Activated naive CD8-positive, alpha-beta T cell treated with anti-CD3 and anti-CD28 coated beads, Interleukin-2, amount 10 ng/mL, durations not matched to agents 7 days and 5 days (primary cell): Measurements from ENCODE around the gene SERPINB1. TPM values are rescaled to one million over a fixed set of nuclear protein-coding genes. Genes with fewer than 3 reads are reported as not detected.

Source experiments
- ATAC-seq: fragments of 150-1000 bp; cut with Tn5 transposase; one replicate; pipeline ENCODE4 v1.10.0; 2021; ENCODE audit warnings: low read depth, moderate library complexity
- POLR2A ChIA-PET: fragments of 350-600 bp; sonication (Branson Sonifier 250); formaldehyde crosslinking; loops from one replicate; lab custom pipeline; 2021; ENCODE audit warnings: antibody characterized with exemption; lab: Charles Lee
- DNase-seq: peaks from one replicate; pipeline ENCODE4 v3.0.0; 2021
- H3K27ac Mint-ChIP-seq: one replicate; pipeline ENCODE4 v1.8.0; 2022; ENCODE audit warnings: mild to moderate bottlenecking, mixed read lengths
- H3K27me3 Mint-ChIP-seq: one replicate; pipeline ENCODE4 v1.8.0; 2022; ENCODE audit warnings: mild to moderate bottlenecking, moderate library complexity, mixed read lengths
- H3K36me3 Mint-ChIP-seq: one replicate; pipeline ENCODE4 v1.8.0; 2021; ENCODE audit warnings: mild to moderate bottlenecking, mixed read lengths
- H3K4me1 Mint-ChIP-seq: one replicate; pipeline ENCODE4 v1.8.0; 2021; ENCODE audit warnings: mixed read lengths
- H3K4me3 Mint-ChIP-seq: one replicate; pipeline ENCODE4 v1.8.0; 2022; ENCODE audit warnings: mild to moderate bottlenecking, moderate library complexity, mixed read lengths
- H3K9me3 Mint-ChIP-seq: one replicate; pipeline ENCODE4 v1.8.0; 2021; ENCODE audit warnings: mixed read lengths
- total RNA-seq, 2 experiments: library from RNA; stranded (reverse); gene quantifications; one replicate each; pipeline ENCODE4 v1.2.3, GENCODE V29; 2021

Gene SERPINB1
- total RNA-seq, 2 experiments from 2014 or later = 58.6 to 59.8 TPM

DNA sequence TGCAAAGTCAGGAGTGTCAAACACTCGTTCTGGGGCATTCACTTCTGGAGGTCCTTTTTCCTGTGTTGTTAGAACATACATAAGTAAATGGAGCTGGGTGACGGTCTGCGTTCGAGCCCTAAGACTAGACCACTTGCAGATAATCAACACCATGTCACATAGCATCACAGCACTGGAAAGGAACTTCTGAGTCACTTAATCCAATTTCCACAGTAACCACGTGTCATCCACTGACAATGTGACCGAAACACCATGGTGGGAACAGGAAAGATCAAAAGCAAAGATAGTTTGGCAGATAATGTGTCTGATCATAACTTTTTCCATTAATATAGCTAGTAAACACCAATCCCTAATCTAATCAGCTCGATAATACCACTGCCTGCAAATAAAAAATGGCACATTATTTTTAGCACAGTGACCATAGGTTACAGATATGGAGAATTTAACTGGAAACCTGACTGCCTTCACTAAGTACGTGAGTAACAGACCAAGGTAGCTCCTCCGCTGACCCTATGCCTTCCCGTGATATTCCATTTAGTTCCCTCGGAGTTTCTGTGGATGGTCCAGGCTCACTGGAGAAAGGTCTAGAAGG lies 41.6 kb downstream of the SERPINB1 start:
- ATAC-seq = no peak
- H3K4me3 Mint-ChIP-seq = no peak overlapping the region
- H3K27me3 Mint-ChIP-seq = no peaks in the 10 kb centered on the region
- H3K4me1 Mint-ChIP-seq = peaks cover 21% of the 10 kb centered on the region
- DNase-seq = no peak
- no peak overlapping the region for H3K27ac Mint-ChIP-seq
- no peaks in the 10 kb centered on the region for H3K36me3 Mint-ChIP-seq
- POLR2A ChIA-PET = no interaction called here
- H3K9me3 Mint-ChIP-seq = no peaks in the 10 kb centered on the region

DNA sequence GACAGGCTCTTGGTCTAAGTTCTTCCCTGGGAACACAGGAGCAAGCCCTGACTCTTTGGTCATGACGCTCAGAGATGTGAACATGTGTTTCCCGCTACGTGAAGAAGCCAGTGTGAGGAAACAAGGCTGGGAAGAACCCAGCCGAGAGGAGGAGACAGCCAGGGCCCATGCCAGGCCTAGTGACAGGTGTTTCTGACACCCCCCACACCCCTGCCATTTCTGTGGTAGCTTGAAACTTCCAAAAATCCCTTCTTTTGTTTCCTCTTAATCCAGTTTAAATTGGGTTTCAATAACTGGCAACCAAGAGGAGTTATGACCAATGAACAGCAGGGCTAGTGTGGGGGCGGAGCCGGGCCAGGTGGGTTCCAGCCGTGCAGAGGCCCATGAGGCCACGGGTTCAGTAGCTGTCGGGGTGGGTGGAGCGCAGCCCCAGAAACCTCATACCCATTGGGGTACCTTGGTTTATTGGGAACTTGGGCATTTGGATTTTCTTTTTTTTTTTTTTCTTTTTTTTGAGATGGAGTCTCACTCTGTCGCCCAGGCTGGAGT lies 43.0 kb downstream of the SERPINB1 start:
- H3K4me1 Mint-ChIP-seq = peaks cover 28% of the 10 kb centered on the region
- POLR2A ChIA-PET = interaction anchor here (0.9 kb wide), 1 partner anchor 142 kb away, joined by 3 read pairs; no protein-coding TSS in a partner anchor
- H3K9me3 Mint-ChIP-seq = no peaks in the 10 kb centered on the region

DNA sequence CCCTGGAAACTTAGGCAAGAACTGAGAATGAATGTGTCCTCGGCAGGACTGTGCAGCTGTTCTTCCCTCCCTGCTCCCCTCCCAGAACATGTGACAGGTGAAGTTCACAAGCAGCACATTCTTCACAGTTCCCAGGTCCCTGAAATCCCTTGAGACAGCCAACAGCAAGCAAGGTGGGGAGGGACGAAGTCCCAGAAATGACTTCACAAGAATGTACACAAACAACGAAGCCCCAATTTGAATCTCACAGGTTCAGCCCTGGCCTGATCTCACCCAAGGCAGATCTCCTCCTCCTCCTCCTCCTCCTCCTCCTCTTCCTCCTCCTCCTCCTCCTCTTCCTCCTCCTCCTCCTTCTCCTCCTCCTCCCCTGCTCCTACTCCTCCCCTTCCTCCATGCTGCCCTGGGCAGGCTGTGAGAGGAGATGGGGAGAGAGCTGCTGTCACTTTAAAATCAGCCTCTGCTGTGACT lies 44.1 kb downstream of the SERPINB1 start:
- no peaks in the 10 kb centered on the region for H3K27me3 Mint-ChIP-seq
- H3K27ac Mint-ChIP-seq = peak overlapping the region; percentile 51
- no peak overlapping the region for H3K4me3 Mint-ChIP-seq
- POLR2A ChIA-PET = interaction anchor here (0.6 kb wide), 1 partner anchor 262 kb away, joined by 3 read pairs; no protein-coding TSS in a partner anchor
- DNase-seq (no peak), ATAC-seq (no peak)
- peaks cover 38% of the 10 kb centered on the region for H3K4me1 Mint-ChIP-seq
- H3K36me3 Mint-ChIP-seq = no peaks in the 10 kb centered on the region
- H3K9me3 Mint-ChIP-seq = no peaks in the 10 kb centered on the region

More for the DNA sequence above, 43.0 kb downstream of the SERPINB1 start:
- Mint-ChIP-seq H3K4me3 (no peak overlapping the region), H3K27me3 (no peaks in the 10 kb centered on the region), H3K27ac (no peak overlapping the region), H3K36me3 (no peaks in the 10 kb centered on the region)
- DNase-seq (no peak), ATAC-seq (no peak)

DNA sequence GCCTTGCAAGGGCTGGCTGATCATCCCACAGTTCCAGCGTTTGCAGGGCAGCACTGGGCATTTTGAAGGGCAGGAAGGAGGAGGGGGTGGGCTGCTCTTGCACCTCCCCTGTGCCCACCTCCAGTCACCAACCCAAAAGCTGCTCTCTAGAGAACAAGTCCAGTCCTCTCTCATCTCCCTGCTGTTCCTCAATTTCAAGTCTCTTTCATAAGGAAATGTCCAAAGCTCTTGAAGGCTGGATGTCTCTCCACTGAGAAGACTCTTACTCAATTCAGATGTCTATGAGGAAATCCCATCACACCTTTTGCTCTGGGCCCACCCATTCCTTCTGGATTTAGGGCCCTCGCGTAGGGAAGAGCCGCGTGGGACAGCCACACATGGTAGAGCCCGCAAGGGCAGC lies 44.8 kb downstream of the SERPINB1 start:
- Mint-ChIP-seq H3K36me3 (no peaks in the 10 kb centered on the region), H3K4me1 (peaks cover 42% of the 10 kb centered on the region), H3K27me3 (no peaks in the 10 kb centered on the region), H3K4me3 (no peak overlapping the region), H3K9me3 (no peaks in the 10 kb centered on the region), H3K27ac (no peak overlapping the region)
- POLR2A ChIA-PET = no interaction called here
- ATAC-seq (no peak), DNase-seq (no peak)

DNA sequence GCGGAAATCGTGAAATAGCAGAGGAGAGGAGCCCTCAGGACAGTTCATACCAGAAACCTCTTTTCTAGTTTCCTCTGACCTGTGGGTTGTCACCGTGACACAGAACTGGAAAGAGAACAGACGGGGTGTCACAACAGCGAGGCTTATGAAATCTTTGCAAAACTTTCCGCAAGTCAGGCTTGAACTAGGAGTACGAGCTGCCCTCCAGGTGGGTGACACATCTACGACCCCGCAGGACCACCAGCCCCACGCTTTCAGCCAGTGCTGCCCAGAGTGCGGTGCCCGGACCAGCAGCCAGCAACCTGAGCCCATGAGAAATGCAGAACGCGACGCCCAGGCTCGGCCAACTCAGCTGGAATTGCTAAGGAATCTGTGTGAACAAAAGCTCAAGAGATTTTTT lies 45.7 kb downstream of the SERPINB1 start:
- DNase-seq = no peak
- Mint-ChIP-seq H3K27ac (no peak overlapping the region), H3K27me3 (no peaks in the 10 kb centered on the region), H3K4me1 (peaks cover 46% of the 10 kb centered on the region), H3K36me3 (no peaks in the 10 kb centered on the region), H3K4me3 (no peak overlapping the region), H3K9me3 (no peaks in the 10 kb centered on the region)
- POLR2A ChIA-PET = interaction anchor here (1.1 kb wide), 1 partner anchor 193 kb away, joined by 3 read pairs; no protein-coding TSS in a partner anchor
- no peak for ATAC-seq

DNA sequence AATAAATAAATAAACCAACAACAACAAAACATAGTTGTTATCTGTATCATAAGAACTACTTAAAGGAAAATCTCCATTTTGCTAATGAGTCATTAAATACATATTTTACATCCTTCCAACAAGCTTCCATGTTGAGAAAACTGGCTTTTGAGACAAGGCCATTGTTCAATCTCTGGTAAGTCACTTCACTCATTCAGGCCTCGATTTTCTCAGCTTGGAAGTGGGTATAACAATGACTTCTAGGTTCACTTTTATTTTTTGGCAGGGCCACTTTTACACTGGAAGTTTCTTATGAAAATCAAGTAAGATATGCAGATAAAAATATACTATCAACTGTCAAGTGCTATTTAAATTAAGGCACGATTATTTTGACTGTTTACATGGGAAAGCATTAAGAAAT lies 46.5 kb downstream of the SERPINB1 start:
- DNase-seq (no peak), ATAC-seq (no peak)
- Mint-ChIP-seq H3K27me3 (no peaks in the 10 kb centered on the region), H3K4me3 (no peak overlapping the region), H3K36me3 (no peaks in the 10 kb centered on the region), H3K27ac (no peak overlapping the region), H3K9me3 (no peaks in the 10 kb centered on the region), H3K4me1 (peaks cover 44% of the 10 kb centered on the region)
- POLR2A ChIA-PET = interaction anchor here (1.1 kb wide), 1 partner anchor 194 kb away, joined by 3 read pairs; no protein-coding TSS in a partner anchor

DNA sequence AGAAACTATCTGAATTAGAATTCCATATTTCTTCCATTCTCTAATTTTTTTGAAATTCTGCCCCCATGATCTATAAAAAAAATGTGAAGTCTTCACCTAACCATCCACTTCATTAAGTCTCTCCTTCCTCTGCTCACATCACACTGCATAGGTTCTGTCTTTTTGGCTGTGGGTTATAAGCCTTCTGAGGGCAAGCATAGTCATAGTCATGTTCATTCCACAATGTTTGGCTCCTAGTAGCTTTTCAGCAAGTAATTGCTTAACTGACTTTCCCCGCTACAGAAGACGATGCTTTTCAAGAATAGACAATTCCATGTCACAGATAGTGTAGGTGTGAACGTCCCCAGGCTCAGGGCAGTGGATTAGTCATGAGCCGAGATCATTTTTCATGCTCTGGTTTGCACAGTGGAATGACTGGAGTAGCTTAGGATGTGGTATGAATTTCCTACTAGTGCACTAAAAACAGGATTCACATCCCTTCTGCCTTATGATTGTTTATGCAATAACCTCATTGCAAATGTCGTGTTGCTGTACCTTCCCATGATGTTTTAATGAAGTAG lies 47.4 kb downstream of the SERPINB1 start:
- no peak for DNase-seq
- no peak overlapping the region for H3K4me3 Mint-ChIP-seq
- no peaks in the 10 kb centered on the region for H3K36me3 Mint-ChIP-seq
- ATAC-seq = no peak
- H3K27ac Mint-ChIP-seq = peak overlapping the region; percentile 32
- POLR2A ChIA-PET = interaction anchor here (1.2 to 4.6 kb wide), 4 partner anchors 47 to 195 kb away, joined by 4 to 29 read pairs (median 6); partner anchors contain the start of gene SERPINB1
- no peaks in the 10 kb centered on the region for H3K9me3 Mint-ChIP-seq
- no peaks in the 10 kb centered on the region for H3K27me3 Mint-ChIP-seq
- peaks cover 36% of the 10 kb centered on the region for H3K4me1 Mint-ChIP-seq

DNA sequence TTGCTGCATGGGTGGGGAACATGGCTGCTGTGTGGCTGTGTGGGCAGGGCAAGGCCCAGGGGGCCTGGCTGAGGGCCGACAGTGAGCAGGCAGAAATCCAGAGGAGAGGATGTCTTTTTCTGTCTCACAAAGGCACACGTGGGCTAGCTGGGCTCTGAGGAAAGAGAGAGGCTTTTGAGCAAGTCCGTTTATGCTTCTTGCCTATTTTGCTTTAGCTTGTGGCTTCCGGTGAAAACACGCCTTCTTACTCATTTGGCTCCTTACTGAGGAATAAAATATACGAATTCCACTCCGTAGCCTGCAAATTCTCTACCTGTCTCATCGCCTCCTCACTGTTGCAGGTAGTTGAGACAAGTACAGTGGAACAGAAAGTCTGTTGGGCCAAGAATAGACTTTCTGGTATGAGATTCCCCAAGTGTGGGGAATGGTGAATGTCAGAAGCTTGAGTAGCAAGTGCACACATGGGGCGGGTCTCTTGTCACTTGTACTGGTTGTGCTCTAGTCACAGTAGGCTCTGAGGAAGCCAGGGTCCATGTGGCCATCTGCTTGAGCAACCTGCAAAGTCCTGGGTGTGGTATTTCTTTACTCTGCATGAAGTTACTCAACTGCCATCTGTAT lies 48.0 kb downstream of the SERPINB1 start:
- peaks cover 36% of the 10 kb centered on the region for H3K4me1 Mint-ChIP-seq
- no peaks in the 10 kb centered on the region for H3K9me3 Mint-ChIP-seq
- peak overlapping the region; percentile 75 for H3K4me3 Mint-ChIP-seq
- H3K27me3 Mint-ChIP-seq = no peaks in the 10 kb centered on the region
- DNase-seq (no peak), ATAC-seq (peak; percentile 67)
- H3K36me3 Mint-ChIP-seq = no peaks in the 10 kb centered on the region
- POLR2A ChIA-PET = interaction anchor here (1.2 to 4.6 kb wide), 4 partner anchors 47 to 196 kb away, joined by 4 to 29 read pairs (median 6); partner anchors contain the start of gene SERPINB1
- peak overlapping the region; percentile 93 for H3K27ac Mint-ChIP-seq

DNA sequence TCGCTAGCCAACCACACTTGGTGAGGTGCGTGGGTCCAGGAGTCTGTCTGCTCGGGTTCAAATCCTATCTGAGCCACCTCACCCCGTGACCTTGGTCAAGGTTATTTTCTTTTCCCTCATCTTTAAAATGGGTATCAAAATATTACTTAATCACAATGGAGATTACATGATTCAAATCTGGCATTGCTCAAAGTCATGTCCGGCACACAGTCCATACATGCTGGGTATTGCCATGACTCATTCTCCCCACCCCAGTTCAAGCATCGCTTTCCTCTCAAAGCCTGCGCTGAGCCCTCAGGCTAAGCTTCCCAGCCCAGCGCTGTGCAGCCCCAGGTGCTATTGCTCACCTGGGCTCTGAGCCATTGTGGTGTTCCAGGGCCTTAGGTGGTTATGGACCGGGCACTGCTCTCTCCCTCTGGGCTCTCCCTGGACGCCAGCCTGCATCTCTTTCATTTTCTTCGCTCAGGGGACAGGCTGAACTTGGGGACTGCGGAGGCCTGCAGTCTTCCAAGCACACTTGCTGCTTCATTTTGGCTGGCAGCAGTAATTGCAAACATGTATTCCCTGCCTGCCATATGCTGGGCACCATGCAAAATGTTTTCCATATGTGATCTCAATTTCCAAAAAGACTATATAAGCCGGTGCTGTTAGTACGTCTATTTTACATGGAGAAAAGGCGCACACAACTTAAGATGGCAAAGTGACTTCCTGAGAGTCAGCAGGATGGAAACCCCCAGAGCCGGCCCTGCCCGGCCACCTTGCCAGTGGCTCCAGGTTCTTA lies 49.1 kb downstream of the SERPINB1 start:
- POLR2A ChIA-PET = interaction anchor here (1.2 to 4.6 kb wide), 5 partner anchors 48 to 198 kb away, joined by 3 to 29 read pairs (median 6); partner anchors contain the start of gene SERPINB1
- Mint-ChIP-seq H3K9me3 (no peaks in the 10 kb centered on the region), H3K36me3 (peaks cover 5% of the 10 kb centered on the region), H3K27ac (peak overlapping the region; percentile 68), H3K4me1 (peaks cover 30% of the 10 kb centered on the region), H3K27me3 (no peaks in the 10 kb centered on the region), H3K4me3 (no peak overlapping the region)
- DNase-seq (no peak), ATAC-seq (no peak)

DNA sequence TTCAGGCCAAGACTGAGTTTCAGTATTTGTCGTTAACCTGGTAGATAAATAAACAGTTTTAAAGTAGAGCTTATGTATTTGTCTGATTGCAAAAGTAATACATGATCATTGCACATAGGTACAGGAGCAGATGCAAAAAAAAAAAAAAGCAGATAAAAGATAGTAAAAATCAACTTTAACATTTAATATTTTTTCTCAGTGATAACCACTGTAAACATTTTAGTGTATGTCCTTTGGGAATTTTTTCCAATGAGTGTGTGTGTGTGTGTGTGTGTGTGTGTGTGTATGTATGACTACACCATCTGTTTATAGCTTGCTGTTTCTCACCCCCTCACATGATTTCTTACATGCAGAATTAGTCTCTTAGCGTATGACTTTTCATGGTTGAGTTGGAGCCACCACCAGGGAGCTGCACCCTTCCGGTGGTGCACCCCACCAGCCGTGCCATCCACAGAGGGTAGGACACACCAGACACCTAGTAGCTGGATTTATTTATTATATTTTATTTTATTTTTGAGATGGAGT lies 50.2 kb downstream of the SERPINB1 start:
- no peak for ATAC-seq
- H3K9me3 Mint-ChIP-seq = no peaks in the 10 kb centered on the region
- H3K4me3 Mint-ChIP-seq = peak overlapping the region; percentile 46
- no peak for DNase-seq
- peak overlapping the region; percentile 80 for H3K27ac Mint-ChIP-seq
- no peaks in the 10 kb centered on the region for H3K27me3 Mint-ChIP-seq
- POLR2A ChIA-PET = interaction anchor here (0.5 to 4.6 kb wide), 14 partner anchors 26 to 262 kb away, joined by 3 to 29 read pairs (median 4); partner anchors contain the start of genes SERPINB1, SERPINB9 and WRNIP1
- peaks cover 10% of the 10 kb centered on the region for H3K36me3 Mint-ChIP-seq
- H3K4me1 Mint-ChIP-seq = peaks cover 25% of the 10 kb centered on the region

DNA sequence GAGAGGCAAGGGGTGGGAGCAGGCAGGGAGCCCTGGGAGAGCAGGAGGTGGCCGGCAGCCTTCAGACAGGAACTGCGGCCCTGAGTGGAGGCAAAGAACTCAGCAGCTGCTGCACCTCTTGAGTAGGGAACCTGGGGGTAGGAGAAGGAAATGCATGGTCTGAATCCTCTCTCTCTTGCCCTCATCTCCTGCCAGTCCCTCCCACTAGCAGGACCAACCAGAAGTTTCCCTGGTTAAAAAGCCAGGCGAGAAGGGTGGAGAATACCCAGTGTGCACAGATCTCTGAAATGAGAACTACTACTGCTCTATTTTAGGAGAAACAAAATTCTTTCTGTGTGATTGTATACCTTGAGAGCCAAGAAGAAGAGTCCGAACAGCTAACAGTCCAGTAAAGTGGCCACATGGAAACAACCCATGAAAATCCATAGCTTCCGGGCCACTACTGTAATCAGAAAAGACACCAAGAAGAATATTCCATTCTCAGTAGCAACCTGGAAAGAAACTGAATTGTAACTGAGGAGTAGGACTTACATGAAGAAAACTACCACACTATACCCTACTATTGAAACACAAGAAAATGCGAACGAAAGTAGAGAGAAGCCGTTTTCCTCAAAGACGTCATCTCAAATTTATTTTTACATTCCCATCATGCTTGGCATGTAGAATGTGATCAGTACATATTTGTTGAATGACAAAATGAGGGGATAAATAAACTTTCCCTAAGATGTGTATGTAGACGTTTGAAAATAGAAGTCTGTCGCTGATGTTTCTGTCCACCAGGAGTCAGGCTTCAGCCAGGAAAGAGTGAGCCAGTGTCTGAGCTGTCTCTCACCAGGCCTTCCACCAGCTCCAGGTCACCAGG lies 50.8 kb downstream of the SERPINB1 start:
- POLR2A ChIA-PET = interaction anchor here (0.6 to 4.6 kb wide), 12 partner anchors 25 to 263 kb away, joined by 3 to 29 read pairs (median 6); partner anchors contain the start of genes SERPINB1 and WRNIP1
- no peaks in the 10 kb centered on the region for H3K9me3 Mint-ChIP-seq
- peaks cover 25% of the 10 kb centered on the region for H3K4me1 Mint-ChIP-seq
- H3K36me3 Mint-ChIP-seq = peaks cover 16% of the 10 kb centered on the region
- DNase-seq (no peak), ATAC-seq (peak; percentile 75)
- no peaks in the 10 kb centered on the region for H3K27me3 Mint-ChIP-seq
- peak overlapping the region; percentile 46 for H3K4me3 Mint-ChIP-seq
- peak overlapping the region; percentile 80 for H3K27ac Mint-ChIP-seq

DNA sequence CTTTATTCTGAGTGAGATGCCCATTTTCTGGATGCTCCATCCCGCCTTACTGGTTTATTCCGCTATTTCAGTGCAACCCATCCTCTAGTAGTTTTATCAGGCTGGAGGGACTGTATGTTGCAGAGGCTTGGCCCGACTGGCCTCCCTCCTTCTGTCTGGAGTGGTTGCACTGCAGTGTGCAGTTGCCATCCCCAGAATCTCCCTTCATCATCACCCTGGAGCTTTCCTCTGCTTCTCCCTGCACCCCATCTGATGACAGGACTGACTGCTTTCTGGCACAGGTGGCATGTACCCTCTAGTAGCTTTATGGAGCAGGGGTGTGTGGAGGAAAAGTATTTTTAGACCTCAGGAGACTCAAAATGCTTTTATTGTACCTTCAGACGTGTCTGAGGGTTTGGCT lies 55.4 kb downstream of the SERPINB1 start:
- H3K27ac Mint-ChIP-seq = no peak overlapping the region
- H3K4me1 Mint-ChIP-seq = peaks cover 7% of the 10 kb centered on the region
- H3K9me3 Mint-ChIP-seq = no peaks in the 10 kb centered on the region
- H3K36me3 Mint-ChIP-seq = peaks cover 27% of the 10 kb centered on the region
- POLR2A ChIA-PET = no interaction called here
- no peak overlapping the region for H3K4me3 Mint-ChIP-seq
- H3K27me3 Mint-ChIP-seq = no peaks in the 10 kb centered on the region
- DNase-seq = no peak
- ATAC-seq = no peak
